ENCODE results near the gene CDH3.

Gene CDH3

DNA sequence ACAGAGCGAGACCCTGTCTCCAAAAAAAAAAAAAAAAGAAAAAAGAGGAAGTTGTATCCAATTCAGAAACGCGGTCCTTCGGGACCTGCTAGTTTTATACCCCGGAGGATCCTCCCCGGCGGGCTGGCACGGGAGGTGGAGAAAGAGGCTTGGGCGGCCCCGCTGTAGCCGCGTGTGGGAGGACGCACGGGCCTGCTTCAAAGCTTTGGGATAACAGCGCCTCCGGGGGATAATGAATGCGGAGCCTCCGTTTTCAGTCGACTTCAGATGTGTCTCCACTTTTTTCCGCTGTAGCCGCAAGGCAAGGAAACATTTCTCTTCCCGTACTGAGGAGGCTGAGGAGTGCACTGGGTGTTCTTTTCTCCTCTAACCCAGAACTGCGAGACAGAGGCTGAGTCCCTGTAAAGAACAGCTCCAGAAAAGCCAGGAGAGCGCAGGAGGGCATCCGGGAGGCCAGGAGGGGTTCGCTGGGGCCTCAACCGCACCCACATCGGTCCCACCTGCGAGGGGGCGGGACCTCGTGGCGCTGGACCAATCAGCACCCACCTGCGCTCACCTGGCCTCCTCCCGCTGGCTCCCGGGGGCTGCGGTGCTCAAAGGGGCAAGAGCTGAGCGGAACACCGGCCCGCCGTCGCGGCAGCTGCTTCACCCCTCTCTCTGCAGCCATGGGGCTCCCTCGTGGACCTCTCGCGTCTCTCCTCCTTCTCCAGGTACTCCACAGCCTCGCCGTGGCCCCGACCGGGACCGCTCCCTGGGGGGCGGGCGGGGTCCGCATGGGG lies at the start of gene CDH3:
Gene CDH3, plus strand, starts transcription at position 596 of the 779 bp plus-strand sequence. Its CDS starts 70 bp downstream, at position 666.
- no peak within 1 kb of the TSS for H3K9ac ChIP-seq (ENCODE audit: low read length)
- no peak within 1 kb of the TSS for H3K27ac ChIP-seq (ENCODE audit: low read depth, low read length)

GRCh38 chr16:68596266-68596665 lies 48.8 kb upstream of the CDH3 start:
- no peaks in the 10 kb centered on the region for H3K36me3 ChIP-seq (ENCODE audit: insufficient read depth, low read length)

More for the DNA sequence above, at the start of gene CDH3:
- peaks cover 35 to 61% of the 10 kb centered on the region in 2 donors for H3K27me3 ChIP-seq (ENCODE audit: control insufficient read depth in 1 of 2, insufficient read depth in 2 of 2, low read length in 2 of 2)
- H3K4me3 ChIP-seq (ENCODE audit: low read depth in 1 of 2, low read length in 2 of 2), result peak within 1 kb of the TSS in 1 of 2 donors; percentile 23
- H3K36me3 ChIP-seq (ENCODE audit: insufficient read depth, low read length), result no peaks in the 10 kb centered on the region
- H3K9me3 ChIP-seq (ENCODE audit: low read length), result no peaks in the 10 kb centered on the region
- H3K4me1 ChIP-seq (ENCODE audit: insufficient read depth, low read length), result peaks cover 16% of the 10 kb centered on the region

GRCh38 chr16:68599586-68599985 lies 45.5 kb upstream of the CDH3 start:
- H3K4me3 ChIP-seq (ENCODE audit: low read depth in 1 of 2, low read length in 2 of 2), result no peak overlapping the region
- H3K27ac ChIP-seq (ENCODE audit: low read depth, low read length), result no peak overlapping the region
- no peaks in the 10 kb centered on the region for H3K27me3 ChIP-seq (ENCODE audit: control insufficient read depth in 1 of 2, insufficient read depth in 2 of 2, low read length in 2 of 2)
- H3K9ac ChIP-seq (ENCODE audit: low read length), result no peak overlapping the region
- H3K4me1 ChIP-seq (ENCODE audit: insufficient read depth, low read length), result no peaks in the 10 kb centered on the region
- no peaks in the 10 kb centered on the region for H3K36me3 ChIP-seq (ENCODE audit: insufficient read depth, low read length)
- H3K9me3 ChIP-seq (ENCODE audit: low read length), result no peaks in the 10 kb centered on the region

More at GRCh38 chr16:68596266-68596665, 48.8 kb upstream of the CDH3 start:
- Histone ChIP-seq H3K27me3 (ENCODE audit: control insufficient read depth in 1 of 2, insufficient read depth in 2 of 2, low read length in 2 of 2) (no peaks in the 10 kb centered on the region), H3K9me3 (ENCODE audit: low read length) (no peaks in the 10 kb centered on the region), H3K9ac (ENCODE audit: low read length) (no peak overlapping the region), H3K4me3 (ENCODE audit: low read depth in 1 of 2, low read length in 2 of 2) (no peak overlapping the region), H3K4me1 (ENCODE audit: insufficient read depth, low read length) (no peaks in the 10 kb centered on the region), H3K27ac (ENCODE audit: low read depth, low read length) (no peak overlapping the region)

GRCh38 chr16:68605746-68606145 lies 39.4 kb upstream of the CDH3 start:
- Histone ChIP-seq H3K27ac (ENCODE audit: low read depth, low read length) (no peak overlapping the region), H3K27me3 (ENCODE audit: control insufficient read depth in 1 of 2, insufficient read depth in 2 of 2, low read length in 2 of 2) (no peaks in the 10 kb centered on the region), H3K36me3 (ENCODE audit: insufficient read depth, low read length) (no peaks in the 10 kb centered on the region), H3K9ac (ENCODE audit: low read length) (no peak overlapping the region), H3K4me3 (ENCODE audit: low read depth in 1 of 2, low read length in 2 of 2) (no peak overlapping the region), H3K4me1 (ENCODE audit: insufficient read depth, low read length) (no peaks in the 10 kb centered on the region), H3K9me3 (ENCODE audit: low read length) (no peaks in the 10 kb centered on the region)

DNA sequence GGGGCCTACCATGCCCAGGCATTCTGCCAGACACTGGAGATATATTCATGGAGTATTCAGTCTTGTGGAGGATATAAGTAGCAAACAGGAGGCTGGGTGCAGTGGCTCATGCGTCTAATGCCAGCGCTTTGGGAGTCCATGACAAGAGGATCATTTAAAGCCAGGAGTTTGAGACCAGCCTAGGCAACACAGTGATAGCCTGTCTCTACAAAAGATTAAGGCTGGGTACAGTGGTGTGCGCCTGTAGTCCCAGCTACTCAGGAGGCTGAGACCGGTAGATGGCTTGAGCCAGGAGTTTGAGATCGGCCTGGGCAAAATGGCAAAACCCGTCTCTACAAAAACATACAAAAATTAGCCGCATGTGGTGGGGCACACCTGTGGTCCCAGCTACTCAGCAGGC lies 37.7 kb upstream of the CDH3 start:
- H3K9ac ChIP-seq (ENCODE audit: low read length), result no peak overlapping the region
- H3K27ac ChIP-seq (ENCODE audit: low read depth, low read length), result no peak overlapping the region
- no peaks in the 10 kb centered on the region for H3K9me3 ChIP-seq (ENCODE audit: low read length)
- H3K4me3 ChIP-seq (ENCODE audit: low read depth in 1 of 2, low read length in 2 of 2), result no peak overlapping the region
- no peaks in the 10 kb centered on the region for H3K4me1 ChIP-seq (ENCODE audit: insufficient read depth, low read length)
- no peaks in the 10 kb centered on the region for H3K27me3 ChIP-seq (ENCODE audit: control insufficient read depth in 1 of 2, insufficient read depth in 2 of 2, low read length in 2 of 2)
- H3K36me3 ChIP-seq (ENCODE audit: insufficient read depth, low read length), result no peaks in the 10 kb centered on the region

GRCh38 chr16:68608330-68608729 lies 36.8 kb upstream of the CDH3 start:
- Histone ChIP-seq H3K9ac (ENCODE audit: low read length) (no peak overlapping the region), H3K9me3 (ENCODE audit: low read length) (no peaks in the 10 kb centered on the region), H3K4me1 (ENCODE audit: insufficient read depth, low read length) (no peaks in the 10 kb centered on the region), H3K4me3 (ENCODE audit: low read depth in 1 of 2, low read length in 2 of 2) (no peak overlapping the region), H3K27ac (ENCODE audit: low read depth, low read length) (no peak overlapping the region), H3K36me3 (ENCODE audit: insufficient read depth, low read length) (no peaks in the 10 kb centered on the region), H3K27me3 (ENCODE audit: control insufficient read depth in 1 of 2, insufficient read depth in 2 of 2, low read length in 2 of 2) (no peaks in the 10 kb centered on the region)

GRCh38 chr16:68612996-68613395 lies 32.1 kb upstream of the CDH3 start:
- no peak overlapping the region for H3K9ac ChIP-seq (ENCODE audit: low read length)
- H3K4me3 ChIP-seq (ENCODE audit: low read depth in 1 of 2, low read length in 2 of 2), result no peak overlapping the region
- H3K4me1 ChIP-seq (ENCODE audit: insufficient read depth, low read length), result no peaks in the 10 kb centered on the region
- H3K36me3 ChIP-seq (ENCODE audit: insufficient read depth, low read length), result no peaks in the 10 kb centered on the region
- no peak overlapping the region for H3K27ac ChIP-seq (ENCODE audit: low read depth, low read length)
- H3K27me3 ChIP-seq (ENCODE audit: control insufficient read depth in 1 of 2, insufficient read depth in 2 of 2, low read length in 2 of 2), result no peaks in the 10 kb centered on the region
- peaks cover 7% of the 10 kb centered on the region for H3K9me3 ChIP-seq (ENCODE audit: low read length)

- Histone ChIP-seq H3K27ac (ENCODE audit: low read depth, low read length) (no peak overlapping the region), H3K4me1 (ENCODE audit: insufficient read depth, low read length) (no peaks in the 10 kb centered on the region), H3K4me3 (ENCODE audit: low read depth in 1 of 2, low read length in 2 of 2) (no peak overlapping the region), H3K36me3 (ENCODE audit: insufficient read depth, low read length) (no peaks in the 10 kb centered on the region), H3K9ac (ENCODE audit: low read length) (no peak overlapping the region), H3K9me3 (ENCODE audit: low read length) (peaks cover 7% of the 10 kb centered on the region), H3K27me3 (ENCODE audit: control insufficient read depth in 1 of 2, insufficient read depth in 2 of 2, low read length in 2 of 2) (no peaks in the 10 kb centered on the region)
Measured at GRCh38 chr16:68617734-68618133, 27.4 kb upstream of the CDH3 start.

GRCh38 chr16:68626557-68626956 lies 18.6 kb upstream of the CDH3 start:
- Histone ChIP-seq H3K9ac (ENCODE audit: low read length) (no peak overlapping the region), H3K4me1 (ENCODE audit: insufficient read depth, low read length) (no peaks in the 10 kb centered on the region), H3K36me3 (ENCODE audit: insufficient read depth, low read length) (no peaks in the 10 kb centered on the region), H3K27me3 (ENCODE audit: control insufficient read depth in 1 of 2, insufficient read depth in 2 of 2, low read length in 2 of 2) (no peaks in the 10 kb centered on the region), H3K4me3 (ENCODE audit: low read depth in 1 of 2, low read length in 2 of 2) (no peak overlapping the region), H3K27ac (ENCODE audit: low read depth, low read length) (no peak overlapping the region), H3K9me3 (ENCODE audit: low read length) (no peaks in the 10 kb centered on the region)

DNA sequence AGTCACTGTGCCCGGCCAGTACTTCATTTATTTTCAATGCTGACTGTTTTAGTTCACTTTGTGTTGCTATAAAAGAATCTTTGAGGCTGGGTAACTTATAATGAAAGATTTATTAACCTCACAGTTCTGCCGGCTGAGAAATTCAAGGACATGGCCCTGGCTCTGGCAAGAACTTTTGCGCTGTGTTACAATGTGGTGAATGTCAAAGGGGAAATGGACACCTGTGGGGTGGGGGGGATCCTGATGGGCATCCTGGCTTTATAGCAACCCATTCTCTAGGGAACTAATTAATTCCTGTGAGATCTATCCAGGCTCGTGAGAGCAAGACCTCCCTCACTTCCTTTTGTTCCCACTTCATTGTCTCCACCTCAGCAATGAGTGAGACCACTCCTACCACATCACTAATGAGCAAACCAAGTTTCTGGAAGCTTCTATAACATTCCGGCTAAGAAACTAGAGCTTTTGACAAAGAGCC lies 17.1 kb upstream of the CDH3 start:
- no peak overlapping the region for H3K27ac ChIP-seq (ENCODE audit: low read depth, low read length)

GRCh38 chr16:68629351-68629910 lies 15.7 kb upstream of the CDH3 start:
- Histone ChIP-seq H3K36me3 (ENCODE audit: insufficient read depth, low read length) (no peaks in the 10 kb centered on the region), H3K4me1 (ENCODE audit: insufficient read depth, low read length) (no peaks in the 10 kb centered on the region), H3K27ac (ENCODE audit: low read depth, low read length) (no peak overlapping the region), H3K4me3 (ENCODE audit: low read depth in 1 of 2, low read length in 2 of 2) (no peak overlapping the region), H3K27me3 (ENCODE audit: control insufficient read depth in 1 of 2, insufficient read depth in 2 of 2, low read length in 2 of 2) (no peaks in the 10 kb centered on the region), H3K9me3 (ENCODE audit: low read length) (no peaks in the 10 kb centered on the region), H3K9ac (ENCODE audit: low read length) (no peak overlapping the region)

More for the DNA sequence above, 17.1 kb upstream of the CDH3 start:
- H3K9me3 ChIP-seq (ENCODE audit: low read length), result no peaks in the 10 kb centered on the region
- no peak overlapping the region for H3K4me3 ChIP-seq (ENCODE audit: low read depth in 1 of 2, low read length in 2 of 2)
- H3K4me1 ChIP-seq (ENCODE audit: insufficient read depth, low read length), result no peaks in the 10 kb centered on the region
- H3K9ac ChIP-seq (ENCODE audit: low read length), result no peak overlapping the region
- H3K27me3 ChIP-seq (ENCODE audit: control insufficient read depth in 1 of 2, insufficient read depth in 2 of 2, low read length in 2 of 2), result no peaks in the 10 kb centered on the region
- no peaks in the 10 kb centered on the region for H3K36me3 ChIP-seq (ENCODE audit: insufficient read depth, low read length)

Data from muscle layer of colon (tissue), 2 donors.